ENCODE data around the gene DLG5.

DNA sequence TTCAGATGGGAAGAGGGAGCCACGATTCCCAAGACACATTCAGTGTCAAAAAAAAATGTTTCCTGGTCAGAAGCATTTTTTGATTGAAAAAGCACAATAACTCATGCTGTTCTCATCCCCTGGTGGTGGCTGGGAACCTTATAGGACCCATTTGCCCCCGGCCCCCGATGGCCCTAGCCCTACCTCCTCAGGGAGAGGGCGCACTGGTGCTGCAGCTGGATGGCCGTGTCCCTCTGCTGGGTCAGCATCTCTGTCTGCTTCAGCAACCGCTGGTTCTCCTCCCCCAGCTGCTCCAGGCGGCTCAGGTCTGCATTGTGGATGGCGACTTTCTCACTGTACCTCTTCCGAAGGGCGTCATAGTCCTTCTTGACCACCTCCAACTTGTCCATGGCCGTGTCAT, 83.3 kb downstream of the DLG5 start:
- TF ChIP-seq, protein P1, sequence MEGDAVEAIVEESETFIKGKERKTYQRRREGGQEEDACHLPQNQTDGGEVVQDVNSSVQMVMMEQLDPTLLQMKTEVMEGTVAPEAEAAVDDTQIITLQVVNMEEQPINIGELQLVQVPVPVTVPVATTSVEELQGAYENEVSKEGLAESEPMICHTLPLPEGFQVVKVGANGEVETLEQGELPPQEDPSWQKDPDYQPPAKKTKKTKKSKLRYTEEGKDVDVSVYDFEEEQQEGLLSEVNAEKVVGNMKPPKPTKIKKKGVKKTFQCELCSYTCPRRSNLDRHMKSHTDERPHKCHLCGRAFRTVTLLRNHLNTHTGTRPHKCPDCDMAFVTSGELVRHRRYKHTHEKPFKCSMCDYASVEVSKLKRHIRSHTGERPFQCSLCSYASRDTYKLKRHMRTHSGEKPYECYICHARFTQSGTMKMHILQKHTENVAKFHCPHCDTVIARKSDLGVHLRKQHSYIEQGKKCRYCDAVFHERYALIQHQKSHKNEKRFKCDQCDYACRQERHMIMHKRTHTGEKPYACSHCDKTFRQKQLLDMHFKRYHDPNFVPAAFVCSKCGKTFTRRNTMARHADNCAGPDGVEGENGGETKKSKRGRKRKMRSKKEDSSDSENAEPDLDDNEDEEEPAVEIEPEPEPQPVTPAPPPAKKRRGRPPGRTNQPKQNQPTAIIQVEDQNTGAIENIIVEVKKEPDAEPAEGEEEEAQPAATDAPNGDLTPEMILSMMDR (IDR thresholded peaks at IDR 0.05): no peak
- no peak for TF ChIP-seq EZH2 (IDR thresholded peaks at IDR 0.05; ENCODE audit: borderline replicate concordance, insufficient read depth, low read depth, low read length, poor library complexity, severe bottlenecking)
